Stomach (tissue), 9 donors: ENCODE measurements around the gene OSBPL1A. TPM values are rescaled to one million over a fixed set of nuclear protein-coding genes. Genes with fewer than 3 reads are reported as not detected.

ENCODE experiments used
- DNase-seq, 2 donors: peaks; one replicate each; pipeline versions ENCODE4 v3.0.0 to v3.0.0-alpha.2; 2013 to 2019
- H3K27ac ChIP-seq, 5 donors: fragments of 200-600 bp in 4 of 5; sonication (generic) in 4 of 5; one replicate each; pipeline ENCODE4 v1.5.1; 2013 to 2019; ENCODE audit warnings: mild to moderate bottlenecking in 1 of 5, moderate library complexity in 1 of 5
- H3K27me3 ChIP-seq, 3 donors: fragments of 200-600 bp; sonication (generic); one replicate each; pipeline ENCODE4 v1.5.1; 2017 to 2019; ENCODE audit warnings: mixed run types in 1 of 3
- H3K36me3 ChIP-seq, 4 donors: fragments of 200-600 bp; sonication (generic); 1 replicate in 3 of 4; 2 replicates in 1 of 4; pipeline ENCODE4 v1.5.1; 2016 to 2019
- H3K4me1 ChIP-seq, 4 donors: fragments of 200-600 bp; sonication (generic); one replicate each; pipeline ENCODE4 v1.5.1; 2016 to 2019
- H3K4me3 ChIP-seq, 4 donors: fragments of 200-600 bp; sonication (generic) in 3 of 4; one replicate each; pipeline ENCODE4 v1.5.1; 2016 to 2019; ENCODE audit warnings: mild to moderate bottlenecking in 1 of 4
- H3K9me3 ChIP-seq, 4 donors: fragments of 200-600 bp; sonication (generic); one replicate each; pipeline ENCODE4 v1.5.1; 2016 to 2019
- CTCF ChIP-seq, 7 experiments: fragments of 450-650 bp in 4 of 7; fragments of 200-600 bp in 3 of 7; sonication (generic) in 3 of 7; IDR thresholded peaks; one replicate each; pipeline ENCODE4 v1.5.1; 2016 to 2019; ENCODE audit warnings: antibody characterized with exemption in 7 of 7, control low read depth in 2 of 7, mild to moderate bottlenecking in 1 of 7
- EP300 ChIP-seq: sonication (generic); formaldehyde crosslinking; IDR thresholded peaks from one replicate; pipeline ENCODE4 v1.6.1; 2017; ENCODE audit warnings: antibody characterized with exemption
- POLR2A ChIP-seq, 4 donors: fragments of 450-650 bp; IDR thresholded peaks; one replicate each; pipeline ENCODE4 v1.6.1; 2016; ENCODE audit warnings: antibody characterized with exemption in 4 of 4, control low read depth in 2 of 4, mild to moderate bottlenecking in 1 of 4, moderate library complexity in 1 of 4
- POLR2AphosphoS5 ChIP-seq, 3 donors: sonication (generic); formaldehyde crosslinking; IDR thresholded peaks; one replicate each; pipeline ENCODE4 v1.6.1; 2016; ENCODE audit warnings: antibody characterized with exemption in 3 of 3
- WGBS, 5 donors: extraction: QIAGEN DNeasy Blood & Tissue Kit in 3 of 5; methylation state at CpG; one replicate each; pipeline versions ENCODE4 v1.1.5 to v1.1.7; 2013 to 2018; 5-methylcytosine and 5-hydroxymethylcytosine counted together
- intact Hi-C: fragments of 100-400 bp; cut with DNase I; formaldehyde crosslinking; loops from one replicate; pipeline ENCODE4 v1.15.1; 2023; ENCODE audit warnings: low total_unique reads
- polyA plus RNA-seq, 3 donors: library from polyadenylated mRNA; stranded (reverse); fragments of 200-250 nt; gene quantifications; one replicate each; pipeline ENCODE4 v1.2.3, GENCODE V29; 2013
- total RNA-seq, 5 donors: library from RNA; depleted of rRNA; stranded (reverse); fragments of >200 nt; gene quantifications; one replicate each; pipeline versions ENCODE4 v1.1.0 to v1.2.3, GENCODE V29; 2014 to 2016
- donor health status: healthy with polysubstance abuse.
- donor health status: Bipolar disorder and iron deficiency.
- donor health status: healthy.

OSBPL1A gene
- total and polyA plus RNA-seq, 8 donors, result 13.6 to 129 (median 38.8) TPM

GRCh38 chr18:24187049-24187448 lies 210.6 kb downstream of the OSBPL1A start:
- intact Hi-C loops, result no loop called here
- H3K36me3 ChIP-seq, result peaks cover 0 to 7% (median 6%) of the 10 kb centered on the region in 4 donors
- peaks cover 0 to 11% (median 7%) of the 10 kb centered on the region in 4 donors for H3K4me1 ChIP-seq
- H3K27me3 ChIP-seq, result no peaks in the 10 kb centered on the region
- no peak overlapping the region for H3K27ac ChIP-seq
- no peaks in the 10 kb centered on the region for H3K9me3 ChIP-seq
- 79 to 94% (median 90%) methylated on average over 5 of the region's 5 CpGs for WGBS, 5 donors
- H3K4me3 ChIP-seq, result no peak overlapping the region
- no peak for DNase-seq
- TF ChIP-seq POLR2A (IDR thresholded peaks at IDR 0.05) (no peak), CTCF (IDR thresholded peaks at IDR 0.05) (no peak), POLR2AphosphoS5 (IDR thresholded peaks at IDR 0.05) (no peak), EP300 (no peak)

DNA sequence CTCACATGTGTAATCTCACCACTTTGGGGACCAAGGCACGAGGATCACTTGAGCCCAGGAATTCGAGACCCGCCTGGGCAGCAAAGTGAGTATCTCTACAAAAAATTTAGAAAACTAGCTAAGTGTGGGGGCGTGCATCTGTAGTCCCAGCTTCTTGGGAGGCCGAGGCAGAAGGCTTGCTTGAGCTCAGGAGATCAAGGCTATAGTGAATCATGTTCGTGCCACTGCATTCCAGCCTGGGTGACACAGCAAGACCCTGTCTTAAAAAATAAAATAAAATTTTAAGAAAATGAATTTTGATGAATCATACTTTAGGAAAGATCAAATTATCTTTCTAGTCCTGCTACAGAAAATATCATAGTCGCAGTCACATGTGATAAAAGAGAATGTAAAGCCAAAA lies 211.8 kb downstream of the OSBPL1A start:
- intact Hi-C loops, result no loop called here
- Histone ChIP-seq H3K27ac (no peak overlapping the region), H3K27me3 (no peaks in the 10 kb centered on the region), H3K9me3 (no peaks in the 10 kb centered on the region), H3K36me3 (peaks cover 0 to 15% (median 9%) of the 10 kb centered on the region in 4 donors), H3K4me3 (no peak overlapping the region), H3K4me1 (peaks cover 0 to 11% (median 7%) of the 10 kb centered on the region in 4 donors)
- TF ChIP-seq CTCF (IDR thresholded peaks at IDR 0.05), result no peak
- TF ChIP-seq POLR2AphosphoS5 (IDR thresholded peaks at IDR 0.05), result no peak
- TF ChIP-seq POLR2A (IDR thresholded peaks at IDR 0.05), result no peak
- TF ChIP-seq EP300, result no peak
- no peak for DNase-seq
- 94 to 97% (median 96%) methylated on average over 7 of the region's 7 CpGs for WGBS, 5 donors

- H3K27me3 ChIP-seq, result no peaks in the 10 kb centered on the region
- H3K36me3 ChIP-seq, result peaks cover 0 to 31% (median 17%) of the 10 kb centered on the region in 4 donors
- no peak for DNase-seq
- 76 to 87% (median 80%) methylated on average over 2 of the region's 2 CpGs for WGBS, 5 donors
- H3K4me1 ChIP-seq, result peaks cover 0 to 12% (median 3%) of the 10 kb centered on the region in 4 donors
- no peak overlapping the region for H3K4me3 ChIP-seq
- intact Hi-C loops, result no loop called here
- no peak overlapping the region for H3K27ac ChIP-seq
- no peaks in the 10 kb centered on the region for H3K9me3 ChIP-seq
- TF ChIP-seq POLR2A (IDR thresholded peaks at IDR 0.05), result no peak
- no peak for TF ChIP-seq EP300
- TF ChIP-seq POLR2AphosphoS5 (IDR thresholded peaks at IDR 0.05), result no peak
- no peak for TF ChIP-seq CTCF (IDR thresholded peaks at IDR 0.05)
Observed at GRCh38 chr18:24181806-24182205, 215.8 kb downstream of the OSBPL1A start.

DNA sequence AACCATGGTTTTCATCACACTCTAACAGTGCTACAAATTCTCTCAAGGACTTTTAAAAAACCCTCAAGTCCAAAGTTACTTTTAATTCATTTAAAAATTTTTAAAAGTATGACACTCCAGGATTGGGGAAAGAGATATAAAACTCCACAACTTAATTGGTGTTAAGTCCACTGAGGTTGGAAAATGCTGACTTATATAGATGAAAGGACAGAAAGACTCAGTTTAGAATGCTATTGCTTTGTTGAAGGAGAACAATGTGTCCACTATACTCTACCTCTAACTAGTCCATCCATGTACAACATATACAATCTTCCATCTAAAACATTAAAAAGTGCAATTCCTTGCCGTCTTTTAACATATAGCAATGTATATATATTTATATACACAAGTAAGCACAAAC lies 217.6 kb downstream of the OSBPL1A start:
- H3K27me3 ChIP-seq, result no peaks in the 10 kb centered on the region
- TF ChIP-seq CTCF (IDR thresholded peaks at IDR 0.05) (no peak), POLR2AphosphoS5 (IDR thresholded peaks at IDR 0.05) (no peak), POLR2A (IDR thresholded peaks at IDR 0.05) (no peak)
- WGBS, 5 donors, result 87 to 96% (median 92%) methylated on average over 1 of the region's 1 CpG
- H3K36me3 ChIP-seq, result peaks cover 0 to 25% (median 10%) of the 10 kb centered on the region in 4 donors
- intact Hi-C loops, result no loop called here
- no peak overlapping the region for H3K27ac ChIP-seq
- H3K4me3 ChIP-seq, result no peak overlapping the region
- no peaks in the 10 kb centered on the region for H3K9me3 ChIP-seq
- DNase-seq, result no peak
- peaks cover 0 to 15% (median 4%) of the 10 kb centered on the region in 4 donors for H3K4me1 ChIP-seq
